ENCODE results near the gene ESF1. TPM values are rescaled to one million over a fixed set of nuclear protein-coding genes. Genes with fewer than 3 reads are reported as not detected.
A peak's percentile ranks its signal among the peaks of the same experiment; 100 is the strongest.

The ESF1 gene
- polyA plus RNA-seq (2013): 14.4 and 14.5 TPM in 2 replicates

GRCh38 chr20:13784893-13785715, at the start of gene ESF1, which contains the start of gene NDUFAF5:
Gene ESF1 (minus strand): TSS chr20:13784919. CDS start chr20:13783140, 1,779 bp downstream.
Gene NDUFAF5 (plus strand): TSS chr20:13785028. CDS start chr20:13785069, 41 bp downstream.
- Histone ChIP-seq H3K14ac (ENCODE audit: low read length) (peak within 1 kb of the TSS; percentile 69), H2AK5ac (ENCODE audit: low read length) (no peak within 1 kb of the TSS), H3K4me2 (ENCODE audit: low read length) (peak within 1 kb of the TSS; percentile 73), H3K27ac (ENCODE audit: low read depth, low read length) (peak within 1 kb of the TSS; percentile 46), H3K79me1 (ENCODE audit: low read length) (peaks cover 4% of the 10 kb centered on the region), H3K18ac (ENCODE audit: low read length) (peak within 1 kb of the TSS; percentile 73), H2BK120ac (ENCODE audit: insufficient read depth, low read length, poor library complexity) (peak within 1 kb of the TSS; percentile 49), H3K4me1 (ENCODE audit: control insufficient read depth in 1 of 2, insufficient read depth in 2 of 2, low read length in 2 of 2) (peaks cover 0 to 7% of the 10 kb centered on the region in 2 experiments), H3K79me2 (ENCODE audit: control insufficient read depth, insufficient read depth, low read length, poor library complexity) (peaks cover 6% of the 10 kb centered on the region), H3K27me3 (ENCODE audit: insufficient read depth, low read length) (no peaks in the 10 kb centered on the region), H2AFZ (ENCODE audit: insufficient read depth, low read length, poor library complexity) (peak within 1 kb of the TSS; percentile 80), H3K4me3 (ENCODE audit: low read depth, low read length) (peak within 1 kb of the TSS; percentile 88), H4K12ac (ENCODE audit: low read depth, low read length) (peak within 1 kb of the TSS; percentile 67), H3K23ac (ENCODE audit: low read length) (no peak within 1 kb of the TSS), H4K91ac (ENCODE audit: low read depth, low read length) (peak within 1 kb of the TSS; percentile 75), H4K8ac (ENCODE audit: low read depth, low read length) (peak within 1 kb of the TSS; percentile 86), H2BK5ac (ENCODE audit: low read depth, low read length, poor library complexity) (peak within 1 kb of the TSS; percentile 14), H2BK12ac (ENCODE audit: low read length) (no peak within 1 kb of the TSS), H3K9me3 (ENCODE audit: insufficient read depth, low read depth, low read length) (no peaks in the 10 kb centered on the region), H3K4ac (ENCODE audit: low read depth, low read length) (peak within 1 kb of the TSS; percentile 82), H3K9ac (ENCODE audit: low read length) (peak within 1 kb of the TSS; percentile 94), H3K36me3 (ENCODE audit: control insufficient read depth in 1 of 2, insufficient read depth in 2 of 2, low read length in 2 of 2) (peaks cover 5 to 20% of the 10 kb centered on the region in 2 experiments)
- DNase-seq: peak; percentile 93 to 97
- no CpG with 5 or more reads among the region's 54 CpGs for WGBS (ENCODE audit: extremely low coverage, insufficient coverage, insufficient read length)

GRCh38 chr20:13831476-13831875, 46.8 kb upstream of the ESF1 start:
- WGBS (ENCODE audit: extremely low coverage, insufficient coverage, insufficient read length): no CpG with 5 or more reads among the region's 3 CpGs
- Histone ChIP-seq H4K91ac (ENCODE audit: low read depth, low read length) (no peak overlapping the region), H3K9me3 (ENCODE audit: insufficient read depth, low read depth, low read length) (no peaks in the 10 kb centered on the region)

GRCh38 chr20:13825465-13825864, 40.7 kb upstream of the ESF1 start:
- no peak overlapping the region for H2AK5ac ChIP-seq (ENCODE audit: low read length)
- H3K4me1 ChIP-seq (ENCODE audit: control insufficient read depth in 1 of 2, insufficient read depth in 2 of 2, low read length in 2 of 2): no peaks in the 10 kb centered on the region
- no peaks in the 10 kb centered on the region for H3K36me3 ChIP-seq (ENCODE audit: control insufficient read depth in 1 of 2, insufficient read depth in 2 of 2, low read length in 2 of 2)
- no peaks in the 10 kb centered on the region for H3K27me3 ChIP-seq (ENCODE audit: insufficient read depth, low read length)
- H3K4ac ChIP-seq (ENCODE audit: low read depth, low read length): no peak overlapping the region
- no CpG with 5 or more reads among the region's 5 CpGs for WGBS (ENCODE audit: extremely low coverage, insufficient coverage, insufficient read length)
- H3K14ac ChIP-seq (ENCODE audit: low read length): no peak overlapping the region
- H2BK12ac ChIP-seq (ENCODE audit: low read length): no peak overlapping the region
- no peak overlapping the region for H4K12ac ChIP-seq (ENCODE audit: low read depth, low read length)
- H3K23ac ChIP-seq (ENCODE audit: low read length): no peak overlapping the region
- no peaks in the 10 kb centered on the region for H3K79me1 ChIP-seq (ENCODE audit: low read length)
- H3K79me2 ChIP-seq (ENCODE audit: control insufficient read depth, insufficient read depth, low read length, poor library complexity): no peaks in the 10 kb centered on the region
- no peak overlapping the region for H3K18ac ChIP-seq (ENCODE audit: low read length)
- no peak overlapping the region for H4K8ac ChIP-seq (ENCODE audit: low read depth, low read length)
- no peak for DNase-seq
- H2AFZ ChIP-seq (ENCODE audit: insufficient read depth, low read length, poor library complexity): no peak overlapping the region
- no peak overlapping the region for H3K9ac ChIP-seq (ENCODE audit: low read length)
- H3K9me3 ChIP-seq (ENCODE audit: insufficient read depth, low read depth, low read length): no peaks in the 10 kb centered on the region
- H3K4me3 ChIP-seq (ENCODE audit: low read depth, low read length): no peak overlapping the region
- no peak overlapping the region for H2BK120ac ChIP-seq (ENCODE audit: insufficient read depth, low read length, poor library complexity)
- no peak overlapping the region for H3K4me2 ChIP-seq (ENCODE audit: low read length)
- no peak overlapping the region for H2BK5ac ChIP-seq (ENCODE audit: low read depth, low read length, poor library complexity)
- H4K91ac ChIP-seq (ENCODE audit: low read depth, low read length): no peak overlapping the region
- H3K27ac ChIP-seq (ENCODE audit: low read depth, low read length): no peak overlapping the region

More at GRCh38 chr20:13831476-13831875, 46.8 kb upstream of the ESF1 start:
- no peaks in the 10 kb centered on the region for H3K36me3 ChIP-seq (ENCODE audit: control insufficient read depth in 1 of 2, insufficient read depth in 2 of 2, low read length in 2 of 2)
- no peak overlapping the region for H4K8ac ChIP-seq (ENCODE audit: low read depth, low read length)
- no peak overlapping the region for H3K14ac ChIP-seq (ENCODE audit: low read length)
- H3K4me2 ChIP-seq (ENCODE audit: low read length): no peak overlapping the region
- no peak overlapping the region for H3K27ac ChIP-seq (ENCODE audit: low read depth, low read length)
- H2AFZ ChIP-seq (ENCODE audit: insufficient read depth, low read length, poor library complexity): no peak overlapping the region
- no peaks in the 10 kb centered on the region for H3K27me3 ChIP-seq (ENCODE audit: insufficient read depth, low read length)
- no peaks in the 10 kb centered on the region for H3K79me2 ChIP-seq (ENCODE audit: control insufficient read depth, insufficient read depth, low read length, poor library complexity)
- H3K4ac ChIP-seq (ENCODE audit: low read depth, low read length): no peak overlapping the region
- no peak overlapping the region for H2BK12ac ChIP-seq (ENCODE audit: low read length)
- no peak overlapping the region for H3K18ac ChIP-seq (ENCODE audit: low read length)
- no peak overlapping the region for H4K12ac ChIP-seq (ENCODE audit: low read depth, low read length)
- H2BK5ac ChIP-seq (ENCODE audit: low read depth, low read length, poor library complexity): no peak overlapping the region
- H3K9ac ChIP-seq (ENCODE audit: low read length): no peak overlapping the region
- H2AK5ac ChIP-seq (ENCODE audit: low read length): no peak overlapping the region
- H3K79me1 ChIP-seq (ENCODE audit: low read length): no peaks in the 10 kb centered on the region
- no peak overlapping the region for H3K23ac ChIP-seq (ENCODE audit: low read length)
- H3K4me1 ChIP-seq (ENCODE audit: control insufficient read depth in 1 of 2, insufficient read depth in 2 of 2, low read length in 2 of 2): no peaks in the 10 kb centered on the region
- H3K4me3 ChIP-seq (ENCODE audit: low read depth, low read length): no peak overlapping the region
- no peak overlapping the region for H2BK120ac ChIP-seq (ENCODE audit: insufficient read depth, low read length, poor library complexity)
- DNase-seq: no peak

- Histone ChIP-seq H3K9ac (ENCODE audit: low read length) (no peak overlapping the region), H2BK120ac (ENCODE audit: insufficient read depth, low read length, poor library complexity) (no peak overlapping the region)
These were observed 39.7 kb upstream of the ESF1 start for GRCh38 chr20:13824459-13824858.

More at GRCh38 chr20:13824459-13824858, 39.7 kb upstream of the ESF1 start:
- Histone ChIP-seq H3K79me1 (ENCODE audit: low read length) (no peaks in the 10 kb centered on the region), H3K27ac (ENCODE audit: low read depth, low read length) (no peak overlapping the region), H3K79me2 (ENCODE audit: control insufficient read depth, insufficient read depth, low read length, poor library complexity) (no peaks in the 10 kb centered on the region), H4K8ac (ENCODE audit: low read depth, low read length) (no peak overlapping the region), H3K27me3 (ENCODE audit: insufficient read depth, low read length) (no peaks in the 10 kb centered on the region), H3K36me3 (ENCODE audit: control insufficient read depth in 1 of 2, insufficient read depth in 2 of 2, low read length in 2 of 2) (no peaks in the 10 kb centered on the region), H3K9me3 (ENCODE audit: insufficient read depth, low read depth, low read length) (no peaks in the 10 kb centered on the region), H3K4me2 (ENCODE audit: low read length) (no peak overlapping the region), H4K91ac (ENCODE audit: low read depth, low read length) (no peak overlapping the region), H2AFZ (ENCODE audit: insufficient read depth, low read length, poor library complexity) (no peak overlapping the region), H3K23ac (ENCODE audit: low read length) (no peak overlapping the region), H2BK12ac (ENCODE audit: low read length) (no peak overlapping the region), H2AK5ac (ENCODE audit: low read length) (no peak overlapping the region), H3K4ac (ENCODE audit: low read depth, low read length) (no peak overlapping the region), H3K14ac (ENCODE audit: low read length) (no peak overlapping the region), H4K12ac (ENCODE audit: low read depth, low read length) (no peak overlapping the region), H3K18ac (ENCODE audit: low read length) (no peak overlapping the region), H3K4me1 (ENCODE audit: control insufficient read depth in 1 of 2, insufficient read depth in 2 of 2, low read length in 2 of 2) (no peaks in the 10 kb centered on the region), H2BK5ac (ENCODE audit: low read depth, low read length, poor library complexity) (no peak overlapping the region), H3K4me3 (ENCODE audit: low read depth, low read length) (no peak overlapping the region)
- no CpG with 5 or more reads among the region's 3 CpGs for WGBS (ENCODE audit: extremely low coverage, insufficient coverage, insufficient read length)
- DNase-seq: no peak

Measured in trophoblast cell (in vitro differentiated cells and primary cell).